Urinary bladder (tissue), 4 donors: ENCODE results near the gene COMMD1. TPM values are rescaled to one million over a fixed set of nuclear protein-coding genes. Genes with fewer than 3 reads are reported as not detected.
"Not testable (repeated sequence)": the region's sequence is repeated elsewhere in the genome, so short reads cannot be mapped to it uniquely, and the experiment has no call there.

ENCODE experiments used
- DNase-seq: peaks from one replicate; pipeline ENCODE4 v3.0.0-alpha.2; 2015; ENCODE audit errors: extremely low spot score
- H3K27ac ChIP-seq: one replicate; pipeline ENCODE4 v1.5.1; 2013; ENCODE audit warnings: low read depth, mild to moderate bottlenecking, moderate library complexity
- H3K36me3 ChIP-seq: one replicate; pipeline ENCODE4 v1.6.1; 2013; ENCODE audit warnings: mild to moderate bottlenecking, moderate library complexity; ENCODE audit not compliant: insufficient read depth
- H3K4me1 ChIP-seq: one replicate; pipeline ENCODE4 v1.6.1; 2013; ENCODE audit warnings: mild to moderate bottlenecking, moderate library complexity; ENCODE audit not compliant: insufficient read depth
- H3K4me3 ChIP-seq: one replicate; pipeline ENCODE4 v1.5.1; 2013; ENCODE audit warnings: low read depth, low read length
- WGBS: extraction: QIAGEN DNeasy Blood & Tissue Kit; methylation state at CpG from one replicate; pipeline ENCODE4 v1.1.7; 2013; 5-methylcytosine and 5-hydroxymethylcytosine counted together
- polyA plus RNA-seq: library from polyadenylated mRNA; stranded (reverse); fragments of 200-250 nt; gene quantifications from one replicate; pipeline ENCODE4 v1.2.3, GENCODE V29; 2013
- total RNA-seq: library from RNA; depleted of rRNA; stranded (reverse); fragments of >200 nt; gene quantifications from one replicate; pipeline ENCODE4 v1.2.3, GENCODE V29; 2014
- donor health status: healthy with polysubstance abuse.
- donor health status: healthy.

COMMD1 gene
- total and polyA plus RNA-seq, 2 donors, result 43.2 to 49.1 TPM

- 85% methylated on average over 2 of the region's 2 CpGs for WGBS
- Histone ChIP-seq H3K4me3 (no peak overlapping the region), H3K4me1 (no peaks in the 10 kb centered on the region), H3K27ac (no peak overlapping the region), H3K36me3 (no peaks in the 10 kb centered on the region)
- no peak for DNase-seq
Measured at GRCh38 chr2:62036761-62037250, 131.3 kb downstream of the COMMD1 start.

- H3K4me3 ChIP-seq, result no peak overlapping the region
- 97% methylated on average over 3 of the region's 3 CpGs for WGBS
- H3K36me3 ChIP-seq, result no peaks in the 10 kb centered on the region
- no peak for DNase-seq
- no peak overlapping the region for H3K27ac ChIP-seq
- no peaks in the 10 kb centered on the region for H3K4me1 ChIP-seq
Measured at GRCh38 chr2:62038975-62039771, 133.7 kb downstream of the COMMD1 start.

DNA sequence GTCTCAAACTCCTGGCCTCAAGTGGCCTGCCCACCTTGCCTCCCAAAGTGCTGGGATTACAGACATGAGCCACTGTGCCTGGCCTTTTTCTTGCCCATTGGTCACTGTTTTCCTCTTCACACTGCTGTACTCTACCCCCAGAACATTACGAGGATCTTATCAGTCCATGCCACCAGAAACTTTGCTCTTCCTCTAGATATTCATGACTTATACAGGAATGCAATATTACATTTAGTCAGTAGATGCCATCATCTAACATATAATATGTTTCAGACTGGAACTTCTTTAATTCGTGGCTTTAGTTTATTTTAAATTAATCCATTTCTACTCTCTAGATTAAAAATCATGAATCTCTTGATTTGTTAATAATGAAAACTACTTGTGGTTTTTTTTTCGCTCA is 135.5 kb downstream of the COMMD1 start:
- no peaks in the 10 kb centered on the region for H3K36me3 ChIP-seq
- 92% methylated on average over 3 of the region's 3 CpGs for WGBS
- no peaks in the 10 kb centered on the region for H3K4me1 ChIP-seq
- H3K4me3 ChIP-seq, result no peak overlapping the region
- DNase-seq, result no peak
- no peak overlapping the region for H3K27ac ChIP-seq

DNA sequence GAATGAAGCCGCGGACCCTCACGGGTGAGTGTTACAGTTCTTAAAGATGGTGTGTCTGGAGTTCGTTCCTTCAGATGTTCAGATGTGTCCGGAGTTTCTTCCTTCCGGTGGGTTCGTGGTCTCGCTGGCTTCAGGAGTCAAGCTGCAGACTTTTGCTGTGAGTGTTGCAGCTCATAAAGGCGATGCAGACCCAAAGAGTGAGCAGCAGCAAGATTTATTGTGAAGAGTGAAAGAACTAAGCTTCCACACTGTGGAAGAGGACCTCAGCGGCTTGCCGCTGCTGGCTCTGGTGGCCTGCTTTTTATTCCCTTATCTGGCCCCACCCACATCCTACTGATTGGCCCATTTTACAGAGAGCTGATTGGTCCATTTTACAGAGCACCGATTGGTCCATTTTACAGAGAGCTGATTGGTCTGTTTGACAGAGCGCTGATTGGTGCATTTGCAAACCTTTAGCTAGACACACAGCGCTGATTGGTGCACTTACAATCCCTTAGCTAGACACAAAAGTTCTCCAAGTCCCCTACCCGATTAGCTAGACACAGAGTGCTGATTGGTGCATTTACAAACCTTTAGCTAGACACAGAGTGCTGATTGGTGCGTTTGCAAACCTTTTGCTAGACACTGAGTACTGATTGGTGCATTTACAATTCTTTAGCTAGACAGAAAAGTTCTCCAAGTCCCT is 136.4 kb downstream of the COMMD1 start:
- not testable (repeated sequence) for H3K4me3 ChIP-seq, H3K4me1 ChIP-seq, H3K36me3 ChIP-seq, H3K27ac ChIP-seq, DNase-seq
- WGBS, result 97% methylated on average over 16 of the region's 16 CpGs

DNA sequence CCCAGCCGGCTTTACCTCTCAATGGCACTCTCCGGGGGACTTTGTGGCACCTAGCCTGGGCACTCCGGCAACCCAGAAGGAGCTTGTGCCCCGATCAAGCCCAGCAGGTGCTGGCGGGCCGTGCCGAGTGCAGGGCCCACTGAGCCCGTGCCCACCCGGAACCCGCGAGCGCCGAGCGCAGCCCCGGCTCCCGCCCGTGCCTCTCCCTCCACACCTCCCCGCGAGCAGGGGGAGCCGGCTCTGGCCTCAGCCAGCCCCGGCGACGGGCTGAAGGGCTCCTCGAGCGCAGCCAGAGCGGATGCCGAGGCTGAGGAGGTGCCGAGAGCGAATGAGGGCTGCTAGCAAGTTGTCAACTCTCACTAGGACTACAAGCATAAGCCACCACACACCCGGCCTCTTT is 136.9 kb downstream of the COMMD1 start:
- Histone ChIP-seq H3K36me3 (no peaks in the 10 kb centered on the region), H3K4me3 (no peak overlapping the region), H3K4me1 (no peaks in the 10 kb centered on the region), H3K27ac (no peak overlapping the region)
- DNase-seq, result no peak
- WGBS, result 98% methylated on average over 30 of the region's 30 CpGs

DNA sequence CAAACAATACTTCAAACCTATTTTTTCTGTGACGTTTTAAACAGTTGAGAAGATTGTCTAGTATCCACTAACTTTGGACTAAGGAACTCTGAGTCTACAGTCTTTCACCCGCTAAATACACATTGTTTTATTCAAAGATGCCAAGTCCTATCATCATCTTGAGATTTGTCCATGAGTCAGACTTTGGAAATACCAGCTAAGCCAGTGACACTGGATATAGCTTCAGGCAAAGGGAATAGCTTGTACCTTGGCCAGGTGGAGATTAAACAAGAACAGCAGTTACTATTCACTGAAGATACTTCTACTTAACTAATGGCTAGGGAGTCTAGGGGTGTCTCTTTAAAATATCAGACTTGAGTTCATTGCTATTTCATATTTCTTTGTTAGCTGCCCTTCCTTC is 137.5 kb downstream of the COMMD1 start:
- H3K4me3 ChIP-seq, result no peak overlapping the region
- no peak for DNase-seq
- WGBS, result 70% methylated on average over 2 of the region's 2 CpGs
- no peaks in the 10 kb centered on the region for H3K4me1 ChIP-seq
- H3K36me3 ChIP-seq, result no peaks in the 10 kb centered on the region
- no peak overlapping the region for H3K27ac ChIP-seq

DNA sequence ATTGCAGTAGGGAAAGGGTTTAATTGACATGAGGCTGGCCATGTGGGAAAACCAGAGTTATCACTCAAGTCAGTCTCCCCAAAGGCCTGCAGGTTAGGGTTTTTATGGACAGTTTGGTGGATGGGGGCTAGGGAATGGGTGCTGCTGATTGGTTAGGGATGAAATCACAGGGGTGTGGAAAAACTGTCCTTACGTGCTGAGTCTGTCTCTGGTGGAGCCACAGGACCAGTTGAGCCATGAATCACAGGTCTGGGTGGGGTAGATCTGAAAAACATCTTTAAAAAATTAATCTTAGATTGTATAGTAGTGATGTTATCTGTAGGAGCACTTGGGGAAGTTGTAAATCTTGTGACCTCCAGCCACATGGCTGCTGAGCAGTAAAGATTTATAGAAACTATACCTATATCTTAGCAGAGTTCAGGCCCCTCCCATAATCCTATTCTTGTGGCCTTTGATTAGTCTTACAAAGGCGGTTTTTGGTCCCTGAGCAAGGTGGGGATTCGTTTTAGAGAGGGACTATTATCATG is 139.6 kb downstream of the COMMD1 start:
- no peak for DNase-seq
- 91% methylated on average over 3 of the region's 3 CpGs for WGBS
- no peak overlapping the region for H3K4me3 ChIP-seq

DNA sequence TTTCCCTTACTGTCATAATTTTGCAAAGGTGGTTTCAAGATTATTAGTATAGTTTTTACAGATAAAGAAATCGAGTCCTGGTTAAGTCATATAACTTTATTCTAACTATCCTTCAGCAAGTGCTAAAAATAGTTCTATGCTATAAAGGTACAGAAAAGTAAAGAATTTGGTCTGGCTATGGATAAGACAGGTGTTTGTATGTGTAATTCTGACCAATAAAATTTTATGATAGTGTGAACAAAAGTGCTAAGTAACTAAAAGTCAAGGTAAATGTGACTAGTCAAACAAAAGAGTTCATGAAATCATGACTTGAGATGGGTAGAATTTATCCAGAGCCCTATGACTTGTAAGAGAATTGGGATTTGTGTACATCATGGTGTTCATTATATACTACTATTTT is 140.7 kb downstream of the COMMD1 start:
- no peak for DNase-seq
- H3K4me3 ChIP-seq, result no peak overlapping the region
- H3K27ac ChIP-seq, result no peak overlapping the region
- no peaks in the 10 kb centered on the region for H3K4me1 ChIP-seq
- no peaks in the 10 kb centered on the region for H3K36me3 ChIP-seq
- 91% methylated on average over 1 of the region's 1 CpG for WGBS

More for the DNA sequence above, 139.6 kb downstream of the COMMD1 start:
- Histone ChIP-seq H3K36me3 (no peaks in the 10 kb centered on the region), H3K4me1 (no peaks in the 10 kb centered on the region), H3K27ac (no peak overlapping the region)

- Histone ChIP-seq H3K27ac (no peak overlapping the region), H3K4me3 (no peak overlapping the region), H3K4me1 (no peaks in the 10 kb centered on the region), H3K36me3 (no peaks in the 10 kb centered on the region)
- DNase-seq, result no peak
- WGBS, result 65% methylated on average over 2 of the region's 2 CpGs
Measured at GRCh38 chr2:62050456-62051045, 145.1 kb downstream of the COMMD1 start.

GRCh38 chr2:62054029-62054791 is 148.7 kb downstream of the COMMD1 start:
- WGBS, result 92% methylated on average over 4 of the region's 4 CpGs
- Histone ChIP-seq H3K4me3 (no peak overlapping the region), H3K36me3 (no peaks in the 10 kb centered on the region), H3K4me1 (no peaks in the 10 kb centered on the region), H3K27ac (no peak overlapping the region)
- DNase-seq, result no peak

GRCh38 chr2:62054916-62055450 is 149.5 kb downstream of the COMMD1 start:
- WGBS, result 91% methylated on average over 3 of the region's 3 CpGs
- Histone ChIP-seq H3K4me1 (no peaks in the 10 kb centered on the region), H3K36me3 (no peaks in the 10 kb centered on the region), H3K4me3 (no peak overlapping the region), H3K27ac (no peak overlapping the region)
- no peak for DNase-seq

DNA sequence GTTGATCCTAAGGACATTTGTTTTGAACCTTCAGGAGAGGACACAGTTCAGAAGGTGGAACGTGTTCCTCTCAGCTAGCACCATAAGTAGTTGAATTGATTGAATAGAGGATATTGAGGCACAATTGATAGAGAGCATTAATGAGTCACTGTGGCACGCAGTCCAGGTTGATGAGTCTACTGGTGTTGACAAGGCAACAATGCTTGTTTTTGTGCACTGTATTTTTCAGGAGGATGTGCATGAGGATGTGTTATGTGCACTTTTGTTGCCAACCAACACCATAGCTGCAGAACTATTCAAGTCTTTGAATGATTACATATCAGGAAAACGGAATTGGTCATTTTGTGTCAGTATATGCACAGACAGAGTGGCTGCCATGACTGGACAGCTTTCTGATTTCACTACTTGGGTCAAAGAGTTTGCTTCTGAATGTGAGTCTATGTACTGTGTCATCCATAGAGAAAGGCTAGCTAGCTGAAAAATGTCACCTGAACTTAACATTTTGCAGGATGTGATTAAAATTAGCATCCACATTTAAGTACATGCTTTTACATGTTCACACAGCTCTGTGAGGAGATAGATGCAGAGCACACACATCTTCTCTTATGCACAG is 150.4 kb downstream of the COMMD1 start:
- Histone ChIP-seq H3K27ac (no peak overlapping the region), H3K36me3 (no peaks in the 10 kb centered on the region), H3K4me1 (no peaks in the 10 kb centered on the region), H3K4me3 (no peak overlapping the region)
- 97% methylated on average over 3 of the region's 3 CpGs for WGBS
- no peak for DNase-seq

DNA sequence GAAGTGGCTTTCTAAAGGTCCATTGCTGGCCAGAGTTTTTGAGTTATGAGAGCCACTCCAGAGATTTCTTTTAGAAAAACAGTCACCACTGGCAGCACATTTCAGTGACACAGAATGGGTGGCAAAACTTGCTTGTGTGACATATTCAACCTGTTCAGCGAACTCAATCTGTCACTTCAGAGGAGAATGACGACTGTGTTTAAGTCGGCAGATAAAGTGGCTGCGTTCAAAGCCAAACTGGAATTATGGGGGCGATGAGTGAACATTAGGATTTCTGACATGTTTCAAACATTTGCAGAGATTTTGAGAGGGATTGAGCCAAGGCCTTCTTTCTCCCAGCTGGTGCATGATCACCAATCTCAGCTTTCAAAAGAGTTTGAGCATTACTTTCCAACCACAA is 150.9 kb downstream of the COMMD1 start:
- no peak for DNase-seq
- Histone ChIP-seq H3K36me3 (no peaks in the 10 kb centered on the region), H3K27ac (no peak overlapping the region), H3K4me1 (no peaks in the 10 kb centered on the region), H3K4me3 (no peak overlapping the region)
- WGBS, result 86% methylated on average over 5 of the region's 5 CpGs
